K562 (cell line): ENCODE measurements around the gene HPSE2. TPM values are rescaled to one million over a fixed set of nuclear protein-coding genes. Genes with fewer than 3 reads are reported as not detected.

ENCODE experiments used
- ATAC-seq: fragments of 200-7000 bp; cut with Tn5 transposase; 3 replicates; pipeline ENCODE4 v1.9.1; 2020; ENCODE audit warnings: moderate library complexity
- BruUV-seq: library from RNA; stranded (reverse); fragments of 400-500 nt; replicated peaks from 2 replicates; lab custom pipeline; 2021; lab: Mats Ljungman, UMichigan
- CTCF ChIA-PET: fragments of 300-600 bp; formaldehyde crosslinking; extraction: SDS; loops from one replicate; lab custom pipeline; 2021; ENCODE audit warnings: low intra/inter-chr PET ratio; lab: Yijun Ruan, JAX
- POLR2A ChIA-PET: fragments of 300-600, 350-650 bp; sonication (Branson Sonifier 250); formaldehyde crosslinking; extraction: SDS; loops from one replicate; lab custom pipeline; 2021; ENCODE audit warnings: antibody characterized with exemption, inconsistent platforms; lab: Yijun Ruan, JAX
- DNase-seq, 4 experiments: peaks; one replicate each; pipeline versions ENCODE4 v3.0.0 to v3.0.0-alpha.2; 2011 to 2018; ENCODE audit warnings: low spot score in 3 of 4, mixed read lengths in 3 of 4; ENCODE audit errors: extremely low read depth in 1 of 4
- FAIRE-seq: peaks from 2 replicates; lab custom pipeline; 2011; peaks lifted over from hg19 to GRCh38; lab: Jason Lieb, UNC
- H2AFZ ChIP-seq: 2 replicates; pipeline ENCODE4 v1.6.0; 2011; ENCODE audit warnings: low read depth, low read length, control low read depth, inconsistent platforms
- H3K27ac ChIP-seq: fragments of 200-600 bp; 3 replicates; pipeline ENCODE4 v1.8.0; 2011; ENCODE audit warnings: low read depth, mild to moderate bottlenecking, control low read depth, inconsistent platforms, low read length, moderate library complexity, mixed read lengths; ENCODE audit errors: extremely low read depth
- H3K27me3 ChIP-seq, 2 experiments: fragments of 300-600 bp in 1 of 2; 2 replicates in 1 of 2; 3 replicates in 1 of 2; pipeline versions ENCODE4 v1.6.0 to v1.8.0; 2011; ENCODE audit warnings: inconsistent platforms in 2 of 2, low read length in 2 of 2, mild to moderate bottlenecking in 1 of 2, mixed read lengths in 1 of 2, moderate library complexity in 1 of 2; ENCODE audit not compliant: control insufficient read depth in 2 of 2, insufficient read depth in 2 of 2
- H3K36me3 ChIP-seq: fragments of 300-600 bp; 3 replicates; pipeline ENCODE4 v1.8.0; 2011; ENCODE audit warnings: mild to moderate bottlenecking, low read length, inconsistent platforms; ENCODE audit not compliant: control insufficient read depth, insufficient read depth
- H3K4me1 ChIP-seq, 2 experiments: fragments of 200-600 bp in 1 of 2; replicated peaks in 1 of 2; 2 replicates in 1 of 2; 3 replicates in 1 of 2; pipeline versions ENCODE4 v1.5.1 to v1.8.0; 2011; ENCODE audit warnings: inconsistent platforms in 2 of 2, low read length in 2 of 2, mild to moderate bottlenecking in 1 of 2, mixed read lengths in 1 of 2, moderate library complexity in 1 of 2; ENCODE audit not compliant: control insufficient read depth in 2 of 2, insufficient read depth in 2 of 2
- H3K4me2 ChIP-seq: 2 replicates; pipeline ENCODE4 v1.6.1; 2011; ENCODE audit warnings: low read length, control low read depth, inconsistent platforms, mixed read lengths; ENCODE audit not compliant: insufficient read depth
- H3K4me3 ChIP-seq: fragments of 200-600 bp; sonication (generic), shearing (Covaris generic); 2 replicates; pipeline ENCODE4 v1.5.1; 2016; ENCODE audit warnings: control low read depth, inconsistent platforms
- H3K79me2 ChIP-seq: fragments of 200-600 bp; 3 replicates; pipeline ENCODE4 v1.8.0; 2011; ENCODE audit warnings: low read length, inconsistent platforms; ENCODE audit not compliant: control insufficient read depth, insufficient read depth
- H3K9ac ChIP-seq, 2 experiments: 2 replicates each; pipeline versions ENCODE4 v1.6.0 to v1.6.1; 2011; ENCODE audit warnings: low read depth in 2 of 2, low read length in 2 of 2, control low read depth in 1 of 2, inconsistent platforms in 1 of 2, mild to moderate bottlenecking in 1 of 2, mixed read lengths in 1 of 2; ENCODE audit not compliant: insufficient read depth in 1 of 2
- H3K9me1 ChIP-seq: one replicate; pipeline ENCODE4 v1.6.0; 2011; ENCODE audit warnings: inconsistent platforms, mild to moderate bottlenecking, low read length, moderate library complexity; ENCODE audit not compliant: control insufficient read depth, insufficient read depth
- H3K9me3 ChIP-seq: replicated peaks from 2 replicates; pipeline ENCODE4 v1.5.1; 2011; ENCODE audit warnings: low read depth, low read length, inconsistent platforms; ENCODE audit not compliant: control insufficient read depth, insufficient read depth
- H4K20me1 ChIP-seq: replicated peaks from 2 replicates; pipeline ENCODE4 v1.6.1; 2011; ENCODE audit warnings: low read length, inconsistent platforms, mixed read lengths; ENCODE audit not compliant: control insufficient read depth, insufficient read depth
- CBX1 ChIP-seq: sonication (generic); IDR thresholded peaks from 2 replicates; pipeline ENCODE4 v1.6.1; 2016; ENCODE audit warnings: antibody characterized with exemption, low read depth, mild to moderate bottlenecking
- CHD2 ChIP-seq: IDR thresholded peaks from 2 replicates; pipeline ENCODE4 v1.6.1; 2011; ENCODE audit warnings: low read depth, low read length
- NR3C1 ChIP-seq: sonication (generic); formaldehyde crosslinking; IDR thresholded peaks from 2 replicates; pipeline ENCODE4 v1.8.1; 2022; ENCODE audit warnings: missing genetic modification reagents
- RBM15 ChIP-seq: fragments of 200-400 bp; formaldehyde crosslinking; IDR thresholded peaks from 2 replicates; pipeline ENCODE4 v1.6.1; 2018; ENCODE audit warnings: mild to moderate bottlenecking, low read length, moderate library complexity; ENCODE audit not compliant: insufficient read depth
- RCOR1 ChIP-seq, 2 experiments: IDR thresholded peaks; 2 replicates each; pipeline ENCODE4 v1.6.1; 2012; ENCODE audit warnings: low read depth in 2 of 2, low read length in 2 of 2, borderline replicate concordance in 1 of 2, improper control_type of control experiment in 1 of 2
- ZC3H8 ChIP-seq: fragments of 450-650 bp; IDR thresholded peaks from 2 replicates; pipeline ENCODE4 v1.6.1; 2017
- ZFP36 ChIP-seq: fragments of 150-350 bp; IDR thresholded peaks from 2 replicates; pipeline ENCODE4 v1.6.1; 2018; ENCODE audit warnings: low read length, low read depth; ENCODE audit not compliant: partially characterized antibody
- ZNF146 ChIP-seq: IDR thresholded peaks from one replicate; pipeline ENCODE4 v1.6.1; 2018; ENCODE audit warnings: missing compliant biosample characterization; ENCODE audit not compliant: unreplicated experiment
- ZNF3 ChIP-seq: fragments of 250-450 bp; sonication (Bioruptor Pico); IDR thresholded peaks from 2 replicates; pipeline ENCODE4 v1.5.0; 2021; ENCODE audit warnings: mild to moderate bottlenecking, moderate library complexity
- ZNF354B ChIP-seq: fragments of 250-450 bp; sonication (Bioruptor Pico); IDR thresholded peaks from 2 replicates; pipeline ENCODE4 v1.4.0; 2020
- ZNF77 ChIP-seq: fragments of 250-450 bp; sonication (Bioruptor Pico); IDR thresholded peaks from 2 replicates; pipeline ENCODE4 v1.5.0; 2020
- ZSCAN29 ChIP-seq: fragments of 450-650 bp; IDR thresholded peaks from 2 replicates; pipeline ENCODE4 v1.6.1; 2017
- ZZZ3 ChIP-seq: fragments of 450-650 bp; IDR thresholded peaks from 2 replicates; pipeline ENCODE4 v1.6.1; 2016; ENCODE audit warnings: antibody characterized with exemption, mild to moderate bottlenecking, moderate library complexity
- in situ Hi-C: fragments of 300-500 bp; cut with MboI; formaldehyde crosslinking; loops from 4 replicates; pipeline ENCODE4 v1.15.0; 2018; ENCODE audit warnings: inconsistent platforms, mixed read lengths
- intact Hi-C: fragments of 100-400 bp; cut with micrococcal nuclease; formaldehyde crosslinking; loops from 2 replicates; pipeline ENCODE4 v1.14.2; 2022
- polyA plus RNA-seq, 8 experiments: library from polyadenylated mRNA; depleted of rRNA in 4 of 8; stranded (reverse) in 5 of 8; unstranded in 3 of 8; fragments of >200 nt; fragmentation: Nextera tagmentation in 2 of 8; fragmentation: Illumina TruSeq in 1 of 8; extraction: Ambion mirVana in 2 of 8; extraction: Trizol in 1 of 8; gene quantifications; 2 replicates each; pipeline versions ENCODE4 v1.2.1 to v1.2.3, GENCODE V29; 2011 to 2014; ENCODE audit warnings: inconsistent platforms in 1 of 8, missing spikeins in 1 of 8
- total RNA-seq, 7 experiments: library from RNA; depleted of rRNA in 6 of 7; stranded (reverse); fragments of >200 nt in 6 of 7; fragmentation: Illumina TruSeq in 2 of 7; extraction: Trizol in 2 of 7; gene quantifications; 2 replicates each; pipeline versions ENCODE4 v1.2.1 to v1.2.3, GENCODE V29; 2011 to 2021; ENCODE audit warnings: low replicate concordance in 1 of 7
- TF ChIP-seq, protein P1 (sequence below): IDR thresholded peaks from 2 replicates; pipeline ENCODE4 v1.6.1; 2011; ENCODE audit warnings: borderline replicate concordance, low read depth, mild to moderate bottlenecking, moderate library complexity, low read length; ENCODE audit not compliant: insufficient read depth, poor library complexity, severe bottlenecking
- TF ChIP-seq, protein P2 (sequence below): sonication (generic); formaldehyde crosslinking; IDR thresholded peaks from 2 replicates; pipeline ENCODE4 v1.8.1; 2022; ENCODE audit warnings: missing genetic modification reagents
- TF ChIP-seq, protein P3 (sequence below): sonication (generic); formaldehyde crosslinking; IDR thresholded peaks from 2 replicates; pipeline ENCODE4 v1.8.1; 2023; ENCODE audit warnings: mild to moderate bottlenecking, missing genetic modification reagents
- TF ChIP-seq, protein P4 (sequence below): sonication (generic); IDR thresholded peaks from 2 replicates; pipeline ENCODE4 v1.6.1; 2016

HPSE2 gene
- total and polyA plus RNA-seq, 9 of the 15 experiments (the other 6 are each of a cell fraction or from before 2014, with no cell fraction given): 0.03 to 0.10 (median 0.04) TPM; not detected in 2

DNA sequence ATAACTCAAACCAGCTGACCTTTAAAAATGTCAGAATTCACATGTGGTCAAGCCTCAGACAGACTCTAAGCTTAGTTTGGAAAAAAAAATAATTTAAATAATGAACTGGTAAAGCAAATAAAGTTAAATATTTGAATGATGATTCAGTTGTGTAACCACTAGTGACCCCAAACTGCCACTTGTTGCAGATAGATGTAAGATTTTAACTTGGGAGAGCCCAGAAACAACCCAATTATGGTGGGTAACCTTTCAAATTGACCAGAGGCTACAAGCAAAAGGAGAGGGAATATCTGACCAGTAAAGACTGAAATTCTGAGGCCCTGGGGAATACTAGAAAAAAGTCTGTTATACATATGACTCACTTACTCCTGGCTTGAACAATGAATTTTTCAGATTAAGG lies 268.1 kb downstream of the HPSE2 start:
- Histone ChIP-seq H3K79me2 (no peaks in the 10 kb centered on the region), H3K9me3 (no peaks in the 10 kb centered on the region)
- TF ChIP-seq CBX1 (no peak), ZSCAN29 (no peak), ZFP36 (no peak), ZNF354B (CRISPR knock-in tag) (no peak), ZZZ3 (no peak), RCOR1 (IDR thresholded peaks at IDR 0.05; ENCODE audit: borderline replicate concordance in 1 of 2, low read depth in 2 of 2, low read length in 2 of 2) (no peak), NR3C1 (CRISPR knock-in tag) (no peak), CHD2 (no peak), ZC3H8 (no peak), ZNF3 (CRISPR knock-in tag) (no peak), RBM15 (no peak), ZNF77 (CRISPR knock-in tag) (no peak), ZNF146 (no peak)
- TF ChIP-seq, protein P1, sequence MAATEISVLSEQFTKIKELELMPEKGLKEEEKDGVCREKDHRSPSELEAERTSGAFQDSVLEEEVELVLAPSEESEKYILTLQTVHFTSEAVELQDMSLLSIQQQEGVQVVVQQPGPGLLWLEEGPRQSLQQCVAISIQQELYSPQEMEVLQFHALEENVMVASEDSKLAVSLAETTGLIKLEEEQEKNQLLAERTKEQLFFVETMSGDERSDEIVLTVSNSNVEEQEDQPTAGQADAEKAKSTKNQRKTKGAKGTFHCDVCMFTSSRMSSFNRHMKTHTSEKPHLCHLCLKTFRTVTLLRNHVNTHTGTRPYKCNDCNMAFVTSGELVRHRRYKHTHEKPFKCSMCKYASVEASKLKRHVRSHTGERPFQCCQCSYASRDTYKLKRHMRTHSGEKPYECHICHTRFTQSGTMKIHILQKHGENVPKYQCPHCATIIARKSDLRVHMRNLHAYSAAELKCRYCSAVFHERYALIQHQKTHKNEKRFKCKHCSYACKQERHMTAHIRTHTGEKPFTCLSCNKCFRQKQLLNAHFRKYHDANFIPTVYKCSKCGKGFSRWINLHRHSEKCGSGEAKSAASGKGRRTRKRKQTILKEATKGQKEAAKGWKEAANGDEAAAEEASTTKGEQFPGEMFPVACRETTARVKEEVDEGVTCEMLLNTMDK: no peak
- TF ChIP-seq, protein P2, sequence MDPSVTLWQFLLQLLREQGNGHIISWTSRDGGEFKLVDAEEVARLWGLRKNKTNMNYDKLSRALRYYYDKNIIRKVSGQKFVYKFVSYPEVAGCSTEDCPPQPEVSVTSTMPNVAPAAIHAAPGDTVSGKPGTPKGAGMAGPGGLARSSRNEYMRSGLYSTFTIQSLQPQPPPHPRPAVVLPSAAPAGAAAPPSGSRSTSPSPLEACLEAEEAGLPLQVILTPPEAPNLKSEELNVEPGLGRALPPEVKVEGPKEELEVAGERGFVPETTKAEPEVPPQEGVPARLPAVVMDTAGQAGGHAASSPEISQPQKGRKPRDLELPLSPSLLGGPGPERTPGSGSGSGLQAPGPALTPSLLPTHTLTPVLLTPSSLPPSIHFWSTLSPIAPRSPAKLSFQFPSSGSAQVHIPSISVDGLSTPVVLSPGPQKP: no peak
- TF ChIP-seq, protein P3, sequence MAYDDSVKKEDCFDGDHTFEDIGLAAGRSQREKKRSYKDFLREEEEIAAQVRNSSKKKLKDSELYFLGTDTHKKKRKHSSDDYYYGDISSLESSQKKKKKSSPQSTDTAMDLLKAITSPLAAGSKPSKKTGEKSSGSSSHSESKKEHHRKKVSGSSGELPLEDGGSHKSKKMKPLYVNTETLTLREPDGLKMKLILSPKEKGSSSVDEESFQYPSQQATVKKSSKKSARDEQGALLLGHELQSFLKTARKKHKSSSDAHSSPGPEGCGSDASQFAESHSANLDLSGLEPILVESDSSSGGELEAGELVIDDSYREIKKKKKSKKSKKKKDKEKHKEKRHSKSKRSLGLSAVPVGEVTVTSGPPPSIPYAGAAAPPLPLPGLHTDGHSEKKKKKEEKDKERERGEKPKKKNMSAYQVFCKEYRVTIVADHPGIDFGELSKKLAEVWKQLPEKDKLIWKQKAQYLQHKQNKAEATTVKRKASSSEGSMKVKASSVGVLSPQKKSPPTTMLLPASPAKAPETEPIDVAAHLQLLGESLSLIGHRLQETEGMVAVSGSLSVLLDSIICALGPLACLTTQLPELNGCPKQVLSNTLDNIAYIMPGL (CRISPR knock-in tag): no peak
- TF ChIP-seq, protein P4, sequence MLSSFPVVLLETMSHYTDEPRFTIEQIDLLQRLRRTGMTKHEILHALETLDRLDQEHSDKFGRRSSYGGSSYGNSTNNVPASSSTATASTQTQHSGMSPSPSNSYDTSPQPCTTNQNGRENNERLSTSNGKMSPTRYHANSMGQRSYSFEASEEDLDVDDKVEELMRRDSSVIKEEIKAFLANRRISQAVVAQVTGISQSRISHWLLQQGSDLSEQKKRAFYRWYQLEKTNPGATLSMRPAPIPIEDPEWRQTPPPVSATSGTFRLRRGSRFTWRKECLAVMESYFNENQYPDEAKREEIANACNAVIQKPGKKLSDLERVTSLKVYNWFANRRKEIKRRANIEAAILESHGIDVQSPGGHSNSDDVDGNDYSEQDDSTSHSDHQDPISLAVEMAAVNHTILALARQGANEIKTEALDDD: no peak

More for the DNA sequence above, 268.1 kb downstream of the HPSE2 start:
- no peak overlapping the region for H2AFZ ChIP-seq
- POLR2A ChIA-PET: no interaction called here
- no peak overlapping the region for H3K9ac ChIP-seq
- no peak overlapping the region for H3K4me3 ChIP-seq
- CTCF ChIA-PET: no interaction called here
- H4K20me1 ChIP-seq: no peaks in the 10 kb centered on the region
- no peak overlapping the region for H3K27ac ChIP-seq
- H3K4me1 ChIP-seq: no peaks in the 10 kb centered on the region; a peak in 1 of 5 replicates
- H3K9me1 ChIP-seq: no peaks in the 10 kb centered on the region
- H3K4me2 ChIP-seq: no peak overlapping the region
- no peaks in the 10 kb centered on the region for H3K36me3 ChIP-seq
- FAIRE-seq: no peak
- H3K27me3 ChIP-seq: no peaks in the 10 kb centered on the region
- no peak for ATAC-seq
- in situ Hi-C loops (no loop called here), intact Hi-C loops (no loop called here)
- no peak for DNase-seq
- no TSS peak for BruUV-seq
